GM12878 (cell line): ENCODE measurements around the gene FRMD3. TPM values are rescaled to one million over a fixed set of nuclear protein-coding genes. Genes with fewer than 3 reads are reported as not detected.

Experiments used
- ATAC-seq: fragments of 200-7000 bp; cut with Tn5 transposase; 3 replicates; pipeline ENCODE4 v1.9.1; 2020; ENCODE audit warnings: mild to moderate bottlenecking, moderate library complexity
- BruUV-seq: library from RNA; stranded (reverse); fragments of 400-500 nt; replicated peaks from 2 replicates; lab custom pipeline; 2021; lab: Mats Ljungman, UMichigan
- CTCF ChIA-PET: fragments of 300-600 bp; sonication (Branson Sonifier 250); formaldehyde crosslinking; extraction: SDS; loops from one replicate; lab custom pipeline; 2021; ENCODE audit warnings: inconsistent platforms; lab: Yijun Ruan, JAX
- POLR2A ChIA-PET: fragments of 350-600 bp; formaldehyde crosslinking; extraction: SDS; loops from one replicate; lab custom pipeline; 2021; ENCODE audit warnings: inconsistent platforms; lab: Charles Lee
- RAD21 ChIA-PET: fragments of 300-600 bp; sonication (Branson Sonifier 250); formaldehyde crosslinking; loops from one replicate; lab custom pipeline; 2023; ENCODE audit warnings: antibody characterized with exemption; ENCODE audit not compliant: unreplicated experiment; lab: Charles Lee
- SMC1A ChIA-PET: fragments of 300-600 bp; sonication (Branson Sonifier 250); formaldehyde crosslinking; loops from one replicate; lab custom pipeline; 2023; ENCODE audit not compliant: unreplicated experiment, uncharacterized antibody; lab: Charles Lee
- DNase-seq: peaks from one replicate; pipeline ENCODE4 v3.0.0-alpha.2; 2011; ENCODE audit warnings: low read depth, low spot score
- FAIRE-seq: peaks from 3 replicates; lab custom pipeline; 2011; peaks lifted over from hg19 to GRCh38; lab: Jason Lieb, UNC
- H2AFZ ChIP-seq: 2 replicates; pipeline ENCODE4 v1.6.0; 2011; ENCODE audit warnings: low read depth, low read length, control low read depth; ENCODE audit not compliant: control insufficient read depth
- H3K27ac ChIP-seq: 2 replicates; pipeline ENCODE4 v1.5.1; 2011; ENCODE audit warnings: control low read depth; ENCODE audit not compliant: control insufficient read depth, insufficient read depth
- H3K27me3 ChIP-seq, 2 experiments: replicated peaks in 1 of 2; 2 replicates each; pipeline versions ENCODE4 v1.6.0 to v1.6.1; 2011; ENCODE audit warnings: low read length in 1 of 2; ENCODE audit not compliant: control insufficient read depth in 2 of 2, insufficient read depth in 2 of 2
- H3K36me3 ChIP-seq, 2 experiments: 2 replicates each; pipeline ENCODE4 v1.5.1; 2011; ENCODE audit warnings: low read length in 1 of 2; ENCODE audit not compliant: control insufficient read depth in 2 of 2, insufficient read depth in 2 of 2
- H3K4me1 ChIP-seq: 2 replicates; pipeline ENCODE4 v1.6.1; 2011; ENCODE audit warnings: mild to moderate bottlenecking, low read length, moderate library complexity, mixed read lengths; ENCODE audit not compliant: control insufficient read depth, insufficient read depth
- H3K4me2 ChIP-seq: 2 replicates; pipeline ENCODE4 v1.6.0; 2011; ENCODE audit warnings: control low read depth; ENCODE audit not compliant: control insufficient read depth, insufficient read depth
- H3K4me3 ChIP-seq: fragments of 200-600 bp; sonication (generic); 2 replicates; pipeline ENCODE4 v1.5.1; 2016
- H3K79me2 ChIP-seq: 2 replicates; pipeline ENCODE4 v1.6.0; 2011; ENCODE audit warnings: low read length; ENCODE audit not compliant: control insufficient read depth, insufficient read depth
- H3K9ac ChIP-seq: 2 replicates; pipeline ENCODE4 v1.8.0; 2011; ENCODE audit warnings: low read length, control low read depth, mixed read lengths; ENCODE audit not compliant: control insufficient read depth, insufficient read depth
- H3K9me3 ChIP-seq: replicated peaks from 3 replicates; pipeline ENCODE4 v1.5.1; 2011; ENCODE audit warnings: mild to moderate bottlenecking, low read length; ENCODE audit not compliant: control insufficient read depth, insufficient read depth
- H4K20me1 ChIP-seq: 2 replicates; pipeline ENCODE4 v1.6.0; 2011; ENCODE audit not compliant: control insufficient read depth, insufficient read depth
- BMI1 ChIP-seq: fragments of 450-650 bp; IDR thresholded peaks from 2 replicates; pipeline ENCODE4 v1.6.1; 2016; ENCODE audit warnings: mild to moderate bottlenecking, moderate library complexity, borderline replicate concordance
- HDAC6 ChIP-seq: fragments of 200-600 bp; sonication (generic); IDR thresholded peaks from one replicate; pipeline ENCODE4 v1.8.0; 2017; ENCODE audit warnings: antibody characterized with exemption; ENCODE audit not compliant: unreplicated experiment
- JUND ChIP-seq: IDR thresholded peaks from 2 replicates; pipeline ENCODE4 v1.6.1; 2012; ENCODE audit warnings: low read depth, mild to moderate bottlenecking, low read length, improper control_type of control experiment, moderate library complexity
- ZNF207 ChIP-seq: fragments of 450-650 bp; IDR thresholded peaks from 2 replicates; pipeline ENCODE4 v1.6.1; 2014; ENCODE audit warnings: antibody characterized with exemption, mild to moderate bottlenecking, borderline replicate concordance
- WGBS: methylation state at CpG from one replicate; pipeline ENCODE4 v1.1.6; 2016; ENCODE audit warnings: low lambda C conversion rate; ENCODE audit not compliant: insufficient replicate concordance, insufficient coverage; ENCODE audit errors: missing lambda C conversion rate; 5-methylcytosine and 5-hydroxymethylcytosine counted together
- in situ Hi-C: fragments of 300-500 bp; cut with MboI; formaldehyde crosslinking; loops from 9 replicates; pipeline ENCODE4 v1.14.3; 2018; ENCODE audit warnings: mixed read lengths
- intact Hi-C: fragments of 100-400 bp; cut with micrococcal nuclease; formaldehyde crosslinking; loops from one replicate; pipeline ENCODE4 v1.14.2; 2022; ENCODE audit not compliant: unreplicated experiment
- polyA plus RNA-seq, 11 experiments: library from polyadenylated mRNA; depleted of rRNA in 4 of 11; unstranded in 6 of 11; stranded (reverse) in 5 of 11; fragments of >200 nt; fragmentation: Nextera tagmentation in 4 of 11; fragmentation: Illumina TruSeq in 1 of 11; extraction: Ambion mirVana in 4 of 11; extraction: Trizol in 1 of 11; gene quantifications; 1 replicate in 1 of 11; 2 replicates in 10 of 11; pipeline versions ENCODE4 v1.2.1 to v1.2.3, GENCODE V29; 2011 to 2016; ENCODE audit warnings: inconsistent platforms in 2 of 11, missing spikeins in 2 of 11, low read depth in 1 of 11
- total RNA-seq, 4 experiments: library from RNA; depleted of rRNA in 3 of 4; stranded (reverse); fragments of >200 nt in 3 of 4; fragmentation: Illumina TruSeq in 1 of 4; extraction: Trizol in 1 of 4; gene quantifications; 2 replicates each; pipeline versions ENCODE4 v1.2.1 to v1.2.3, GENCODE V29; 2013 to 2021
- TF ChIP-seq, protein P1 (sequence below): IDR thresholded peaks from 2 replicates; pipeline ENCODE4 v1.6.1; 2012; ENCODE audit warnings: low read depth, low read length, improper control_type of control experiment
- TF ChIP-seq, protein P2 (sequence below): IDR thresholded peaks from 2 replicates; pipeline ENCODE4 v1.6.1; 2011; ENCODE audit warnings: borderline replicate concordance, low read depth, mild to moderate bottlenecking, moderate library complexity, mixed read lengths, low read length; ENCODE audit not compliant: insufficient read depth; ENCODE audit errors: extremely low read length

FRMD3 gene
- total and polyA plus RNA-seq, 10 of the 15 experiments (the other 5 are each of a cell fraction or from before 2014, with no cell fraction given), result 0.04 to 0.68 (median 0.21) TPM; not detected in 1

DNA sequence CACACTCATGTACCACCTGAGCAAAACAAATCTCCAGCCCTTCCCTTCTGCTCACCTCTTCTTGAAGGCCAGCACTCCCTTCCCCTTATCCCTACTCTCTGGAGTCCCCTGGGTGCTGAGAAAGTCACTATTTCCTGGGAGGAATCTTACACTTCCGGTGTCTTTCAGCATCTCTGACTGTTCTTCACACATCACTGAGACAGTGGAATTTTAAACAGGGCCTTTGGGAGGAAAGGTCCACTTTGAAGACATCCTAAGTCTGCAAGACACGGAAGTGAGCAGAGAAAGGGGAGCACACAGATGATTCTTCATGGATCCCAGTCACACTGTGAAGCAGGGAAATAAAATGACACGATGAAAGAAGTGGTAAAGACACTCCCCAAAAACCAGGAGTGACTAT lies 25.6 kb downstream of the FRMD3 start:
- Histone ChIP-seq H3K27me3 (no peaks in the 10 kb centered on the region), H3K9ac (no peak overlapping the region), H3K4me1 (0 out of 2 replicates have a peak, but pooled peaks cover 2% of the 10 kb centered on the region), H3K27ac (no peak overlapping the region), H2AFZ (no peak overlapping the region), H3K9me3 (no peaks in the 10 kb centered on the region; the same call in 2 of the 3 replicates), H3K4me2 (no peak overlapping the region), H3K79me2 (no peaks in the 10 kb centered on the region), H3K36me3 (no peaks in the 10 kb centered on the region), H3K4me3 (no peak overlapping the region), H4K20me1 (no peaks in the 10 kb centered on the region)
- CTCF ChIA-PET, result no interaction called here
- TF ChIP-seq, protein P1, sequence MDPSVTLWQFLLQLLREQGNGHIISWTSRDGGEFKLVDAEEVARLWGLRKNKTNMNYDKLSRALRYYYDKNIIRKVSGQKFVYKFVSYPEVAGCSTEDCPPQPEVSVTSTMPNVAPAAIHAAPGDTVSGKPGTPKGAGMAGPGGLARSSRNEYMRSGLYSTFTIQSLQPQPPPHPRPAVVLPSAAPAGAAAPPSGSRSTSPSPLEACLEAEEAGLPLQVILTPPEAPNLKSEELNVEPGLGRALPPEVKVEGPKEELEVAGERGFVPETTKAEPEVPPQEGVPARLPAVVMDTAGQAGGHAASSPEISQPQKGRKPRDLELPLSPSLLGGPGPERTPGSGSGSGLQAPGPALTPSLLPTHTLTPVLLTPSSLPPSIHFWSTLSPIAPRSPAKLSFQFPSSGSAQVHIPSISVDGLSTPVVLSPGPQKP, result no peak
- TF ChIP-seq HDAC6 (no peak), BMI1 (no peak), JUND (no peak), ZNF207 (no peak)
- TF ChIP-seq, protein P2, sequence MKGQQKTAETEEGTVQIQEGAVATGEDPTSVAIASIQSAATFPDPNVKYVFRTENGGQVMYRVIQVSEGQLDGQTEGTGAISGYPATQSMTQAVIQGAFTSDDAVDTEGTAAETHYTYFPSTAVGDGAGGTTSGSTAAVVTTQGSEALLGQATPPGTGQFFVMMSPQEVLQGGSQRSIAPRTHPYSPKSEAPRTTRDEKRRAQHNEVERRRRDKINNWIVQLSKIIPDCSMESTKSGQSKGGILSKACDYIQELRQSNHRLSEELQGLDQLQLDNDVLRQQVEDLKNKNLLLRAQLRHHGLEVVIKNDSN, result no peak
- intact Hi-C loops, result loop anchor here (5.0 kb wide), 1 partner anchor 180 kb away; no protein-coding TSS in a partner anchor
- FAIRE-seq (no peak), ATAC-seq (no peak), DNase-seq (no peak)
- in situ Hi-C loops, result no loop called here
- no TSS peak for BruUV-seq
- WGBS, result 36% methylated on average over 3 of the region's 3 CpGs
- POLR2A ChIA-PET, result no interaction called here
- RAD21 ChIA-PET, result no interaction called here
- SMC1A ChIA-PET, result no interaction called here
